GM10847 (cell line): Measurements from ENCODE around the gene GMIP.

Experiments
- POLR2A ChIP-seq: IDR thresholded peaks from 2 replicates; pipeline ENCODE4 v1.6.1; 2011; ENCODE audit not compliant: insufficient read length; ENCODE audit errors: extremely low read depth

Gene GMIP

GRCh38 chr19:19602713-19603324 is 40.6 kb downstream of the GMIP start:
- no peak for TF ChIP-seq POLR2A

DNA sequence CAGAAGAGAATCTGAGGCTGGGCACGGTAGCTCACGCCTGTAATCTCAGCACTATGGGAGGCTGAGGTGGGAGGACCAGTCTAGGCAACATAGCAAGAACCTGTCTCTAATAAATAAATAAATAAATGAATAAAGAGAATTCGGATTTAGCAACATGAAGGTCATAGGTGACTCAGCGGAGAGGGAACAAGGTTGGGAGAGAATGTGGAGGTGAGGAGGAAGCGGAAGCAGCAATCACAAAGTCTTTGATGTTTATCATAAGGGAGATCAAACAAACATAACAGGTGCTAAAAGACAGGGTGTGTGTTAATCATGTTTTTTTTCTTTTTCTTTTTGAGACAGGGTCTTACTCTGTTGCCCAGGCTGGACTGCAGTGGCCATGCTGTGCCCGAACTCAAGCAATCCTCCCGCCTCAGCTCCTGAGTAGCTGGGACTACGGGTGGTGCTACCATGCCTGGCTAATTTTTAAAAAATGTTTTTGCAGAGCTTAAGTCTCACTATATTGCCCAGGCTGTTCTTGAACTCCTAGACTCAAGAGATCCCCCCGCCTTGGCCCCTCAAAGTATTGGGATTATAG is 41.2 kb downstream of the GMIP start:
- no peak for TF ChIP-seq POLR2A

DNA sequence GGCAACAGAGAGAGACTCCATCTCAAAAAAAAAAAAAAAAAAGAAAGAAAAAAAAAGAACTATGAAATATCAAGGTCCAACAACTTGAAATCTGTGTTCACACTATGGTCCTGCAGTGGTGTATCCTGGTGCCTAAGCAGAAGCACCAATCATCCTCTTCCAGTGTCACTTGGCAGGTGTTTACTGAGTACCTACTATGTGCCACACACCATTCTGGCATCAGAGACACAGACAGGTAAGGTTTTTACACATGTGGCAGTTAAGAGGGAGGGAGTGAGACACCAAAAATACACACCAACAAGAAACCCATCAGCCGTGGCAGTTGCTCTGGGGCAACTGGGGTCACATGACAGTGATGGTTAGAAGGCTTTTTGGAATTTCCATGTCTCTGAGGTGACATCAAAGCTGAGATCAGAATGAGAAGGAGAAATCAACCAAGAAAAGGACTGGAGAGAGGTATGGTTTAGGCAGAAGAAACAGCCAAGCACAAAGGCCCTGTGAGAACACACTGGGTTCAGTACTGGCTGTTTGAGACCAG is 42.6 kb downstream of the GMIP start:
- no peak for TF ChIP-seq POLR2A

DNA sequence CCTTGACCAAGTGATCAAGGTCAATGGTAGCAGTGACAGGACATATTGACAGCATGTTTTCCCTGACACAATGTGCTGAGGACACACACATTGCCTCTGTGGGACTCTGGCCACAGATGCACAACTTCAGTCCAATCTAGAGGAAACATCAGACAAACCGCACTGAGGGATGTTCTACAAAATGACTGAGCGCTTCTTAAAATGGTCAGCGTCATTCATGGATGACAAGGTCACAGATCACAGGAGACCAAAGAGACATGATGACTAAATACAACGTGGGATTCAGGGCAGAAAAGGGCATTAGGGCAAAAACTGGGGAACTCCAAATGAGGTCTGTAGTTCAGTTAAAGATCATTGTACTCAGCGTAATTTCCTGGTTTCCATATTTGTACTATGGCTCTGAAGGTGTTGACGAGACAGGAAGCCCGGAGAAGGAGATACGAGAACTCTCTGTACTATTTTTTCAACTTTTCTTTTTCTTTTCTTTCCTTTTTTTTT is 45.6 kb downstream of the GMIP start:
- TF ChIP-seq POLR2A: no peak

- TF ChIP-seq POLR2A: no peak
Observed at GRCh38 chr19:19595171-19595701, 48.2 kb downstream of the GMIP start.

DNA sequence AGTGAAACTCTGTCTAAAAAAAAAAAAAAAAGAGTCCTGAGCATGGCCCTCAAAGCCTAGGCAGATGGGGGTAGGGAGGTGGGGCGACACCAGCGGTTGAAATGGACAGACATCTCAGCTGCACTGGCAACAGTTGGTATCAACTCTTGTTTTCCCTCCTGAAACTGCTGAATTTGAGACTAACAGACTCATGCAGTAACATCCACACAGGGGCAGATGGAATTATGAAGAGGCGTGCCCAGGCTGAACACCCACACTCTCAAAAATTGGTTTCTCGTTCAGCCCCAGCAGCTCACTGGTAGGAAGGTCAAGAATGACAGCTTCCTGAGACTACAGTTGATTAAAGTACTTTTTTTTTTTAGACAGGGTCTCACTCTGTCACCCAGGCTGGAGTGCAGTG is 49.1 kb downstream of the GMIP start:
- TF ChIP-seq POLR2A: no peak

DNA sequence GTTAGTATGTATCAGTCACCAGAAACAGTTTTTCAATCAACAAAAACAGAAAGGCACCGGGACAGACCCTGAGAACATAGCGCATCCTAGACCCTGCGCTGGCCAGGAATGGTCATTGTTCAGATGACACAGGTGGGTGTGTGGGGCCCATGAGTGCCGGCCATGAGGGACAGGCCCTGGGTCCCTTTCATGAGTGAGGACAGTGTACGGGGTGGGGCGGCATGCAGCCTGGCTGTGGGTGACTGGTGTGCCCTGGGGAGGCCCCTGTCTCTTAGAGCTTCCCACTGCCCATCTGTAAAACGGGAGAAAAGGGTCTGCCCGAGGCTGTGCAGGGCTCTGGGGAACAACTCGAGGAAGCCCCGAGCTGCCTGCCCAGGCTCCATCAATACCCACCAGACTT is 50.8 kb downstream of the GMIP start:
- TF ChIP-seq POLR2A: no peak

DNA sequence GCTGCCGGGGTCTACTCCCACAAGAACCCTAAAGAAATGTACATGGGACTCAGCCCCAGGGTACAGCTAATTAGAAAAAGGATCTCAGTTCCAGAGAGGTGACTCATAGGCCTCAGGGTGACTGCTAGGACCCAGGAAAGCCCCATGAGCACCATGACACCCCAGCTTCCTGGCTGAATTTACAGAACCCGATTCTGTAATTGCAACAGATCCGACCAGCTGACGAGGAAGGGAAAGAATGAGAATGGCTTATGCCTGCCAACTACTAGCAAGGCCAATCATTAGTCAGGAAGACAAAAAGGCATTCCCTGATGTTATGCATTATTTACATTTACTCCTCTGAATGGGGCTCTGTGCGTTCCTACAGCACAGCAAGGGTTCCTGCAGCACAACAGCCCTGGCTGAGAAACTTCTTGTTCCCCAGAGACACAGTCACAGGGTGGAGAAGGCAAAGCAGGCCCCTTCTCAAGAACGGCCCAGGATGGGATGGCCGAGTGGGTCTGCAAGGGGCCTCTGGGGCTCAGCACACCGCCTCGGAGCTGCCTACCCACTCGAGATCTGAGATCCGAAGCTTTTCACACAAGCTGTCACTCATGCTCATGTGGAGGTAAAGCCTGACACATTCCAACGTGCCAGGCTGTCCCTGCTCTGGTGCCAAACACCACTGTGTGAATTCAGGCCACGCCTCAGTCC is 52.2 kb downstream of the GMIP start:
- no peak for TF ChIP-seq POLR2A

DNA sequence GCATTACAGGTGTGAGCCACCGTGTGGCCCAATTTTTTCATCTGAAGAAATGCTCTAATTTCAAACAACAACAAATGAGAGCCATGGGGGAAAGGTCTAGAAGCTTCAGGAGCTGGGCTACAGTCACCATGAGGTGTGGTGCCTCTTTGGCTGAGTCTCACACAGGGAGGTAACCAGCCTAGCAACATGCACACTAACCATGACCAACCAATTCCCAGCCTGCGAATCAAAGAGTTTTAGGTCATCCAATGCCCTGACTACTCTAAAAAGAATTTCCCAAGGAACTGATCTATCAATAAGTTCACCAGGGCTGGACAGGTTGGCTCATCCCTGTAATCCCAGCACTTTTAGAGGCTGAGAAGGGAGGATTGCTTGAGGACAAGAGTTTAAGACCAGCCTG is 54.9 kb downstream of the GMIP start:
- TF ChIP-seq POLR2A: no peak

- no peak for TF ChIP-seq POLR2A
Observed at GRCh38 chr19:19587771-19588170, 55.7 kb downstream of the GMIP start.

GRCh38 chr19:19584356-19584755 is 59.1 kb downstream of the GMIP start:
- no peak for TF ChIP-seq POLR2A

- TF ChIP-seq POLR2A: no peak
Observed at GRCh38 chr19:19582471-19582870, 61.0 kb downstream of the GMIP start.

DNA sequence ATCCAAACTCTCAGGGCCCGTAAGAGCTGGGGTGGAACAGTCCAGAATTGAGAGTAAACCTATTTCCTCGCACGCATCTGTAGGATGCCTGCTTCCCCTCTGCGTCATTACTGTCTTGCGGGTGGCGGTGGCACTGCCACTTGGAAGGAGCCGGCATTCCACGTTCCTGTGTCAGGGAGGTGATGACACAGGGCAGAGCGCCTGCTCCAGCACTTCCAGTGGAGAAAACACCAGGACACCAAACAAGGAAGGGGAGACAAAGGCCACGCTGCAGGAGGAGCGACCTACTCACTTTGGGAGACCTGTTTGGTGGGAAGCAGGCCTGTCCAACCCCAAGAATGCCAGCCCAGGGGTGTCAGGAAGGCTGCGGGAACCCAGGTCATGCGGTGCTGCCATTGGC is 62.1 kb downstream of the GMIP start:
- TF ChIP-seq POLR2A: no peak

DNA sequence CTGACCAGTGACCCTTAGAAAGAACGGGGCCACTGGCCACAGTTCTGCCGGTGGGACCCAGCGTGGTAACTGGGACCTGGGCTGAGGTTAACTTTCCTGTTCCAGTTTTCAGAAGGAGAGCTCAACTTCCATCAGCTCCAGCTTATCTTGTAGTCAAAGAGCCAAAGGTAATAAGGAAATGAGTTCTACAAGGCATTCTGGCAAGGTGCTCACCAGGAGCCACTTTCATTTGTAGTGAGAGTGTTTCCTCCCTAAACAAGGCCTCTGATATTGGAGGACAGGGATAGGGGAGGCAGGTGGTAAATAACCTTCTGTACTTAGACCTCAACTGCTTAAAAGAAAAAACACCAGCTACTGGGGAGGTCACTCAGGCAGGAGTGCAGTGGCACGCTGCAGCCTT is 63.0 kb downstream of the GMIP start:
- no peak for TF ChIP-seq POLR2A

GRCh38 chr19:19579533-19580361 is 63.7 kb downstream of the GMIP start:
- TF ChIP-seq POLR2A: no peak
